Measurements from ENCODE around the gene PCSK9. TPM values are rescaled to one million over a fixed set of nuclear protein-coding genes. Genes with fewer than 3 reads are reported as not detected.

PCSK9 gene
- polyA plus RNA-seq, 3 donors, result not detected

GRCh38 chr1:55051169-55051568 lies 11.8 kb downstream of the PCSK9 start:
- Histone ChIP-seq H3K79me2 (ENCODE audit: insufficient read depth, low read length) (no peaks in the 10 kb centered on the region), H3K9ac (ENCODE audit: insufficient read depth, low read length, poor library complexity, severe bottlenecking) (no peak overlapping the region), H3K4me1 (ENCODE audit: control insufficient read depth in 1 of 2, insufficient read depth in 2 of 2, low read length in 2 of 2) (peaks cover 12 to 13% of the 10 kb centered on the region in 2 donors), H3K27ac (ENCODE audit: low read depth in 1 of 2, low read length in 2 of 2) (no peak overlapping the region), H3K9me3 (replicated peaks in 1 of 2; ENCODE audit: control insufficient read depth in 1 of 2, insufficient read depth in 1 of 2, low read length in 2 of 2) (no peaks in the 10 kb centered on the region), H3K36me3 (replicated peaks in 1 of 2; ENCODE audit: control insufficient read depth in 1 of 2, insufficient read depth in 2 of 2, low read length in 2 of 2) (no peaks in the 10 kb centered on the region), H4K20me1 (ENCODE audit: insufficient read depth, low read length) (no peaks in the 10 kb centered on the region), H2AFZ (ENCODE audit: insufficient read depth, low read depth, low read length, poor library complexity, severe bottlenecking) (no peak overlapping the region), H3K4me2 (replicated peaks; ENCODE audit: extremely low read depth, low read length, poor library complexity, severe bottlenecking) (no peak overlapping the region), H3K27me3 (ENCODE audit: control insufficient read depth in 2 of 2, insufficient read depth in 2 of 2, low read length in 2 of 2) (no peaks in the 10 kb centered on the region), H3K4me3 (replicated peaks in 1 of 3; ENCODE audit: low read depth in 2 of 3, low read length in 3 of 3) (no peak overlapping the region)
- no peak for DNase-seq
- Mint-ChIP-seq H3K36me3 (no peaks in the 10 kb centered on the region), H3K27ac (no peak overlapping the region), H3K27me3 (ENCODE audit: low read depth in 3 of 3) (peaks cover 2 to 12% (median 3%) of the 10 kb centered on the region in 3 donors), H3K9me3 (peaks cover 0 to 2% (median 0%) of the 10 kb centered on the region in 7 donors), H3K4me1 (peaks cover 13% of the 10 kb centered on the region), H3K4me3 (no peak overlapping the region)
- TF ChIP-seq CTCF (IDR thresholded peaks at IDR 0.05), result no peak
- intact Hi-C loops (cut with micrococcal nuclease), result no loop called here
- WGBS (ENCODE audit: insufficient coverage), result 98% methylated on average over 5 of the region's 5 CpGs

- no peak overlapping the region for H3K27ac ChIP-seq (ENCODE audit: low read depth in 1 of 2, low read length in 2 of 2)
- Mint-ChIP-seq H3K4me1 (peaks cover 14% of the 10 kb centered on the region), H3K27me3 (ENCODE audit: low read depth in 3 of 3) (peaks cover 2 to 12% (median 5%) of the 10 kb centered on the region in 3 donors), H3K4me3 (no peak overlapping the region), H3K27ac (no peak overlapping the region), H3K36me3 (no peaks in the 10 kb centered on the region), H3K9me3 (peaks cover 0 to 3% (median 0%) of the 10 kb centered on the region in 7 donors)
- no peak for DNase-seq
- 71% methylated on average over 5 of the region's 9 CpGs for WGBS (ENCODE audit: insufficient coverage)
- no peak for TF ChIP-seq CTCF (IDR thresholded peaks at IDR 0.05)
- H3K4me2 ChIP-seq (replicated peaks; ENCODE audit: extremely low read depth, low read length, poor library complexity, severe bottlenecking), result no peak overlapping the region
- H3K79me2 ChIP-seq (ENCODE audit: insufficient read depth, low read length), result no peaks in the 10 kb centered on the region
- intact Hi-C loops (cut with micrococcal nuclease), result no loop called here
- no peak overlapping the region for H2AFZ ChIP-seq (ENCODE audit: insufficient read depth, low read depth, low read length, poor library complexity, severe bottlenecking)
- H3K9ac ChIP-seq (ENCODE audit: insufficient read depth, low read length, poor library complexity, severe bottlenecking), result no peak overlapping the region
- peaks cover 12 to 13% of the 10 kb centered on the region in 2 donors for H3K4me1 ChIP-seq (ENCODE audit: control insufficient read depth in 1 of 2, insufficient read depth in 2 of 2, low read length in 2 of 2)
- no peak overlapping the region for H3K4me3 ChIP-seq (replicated peaks in 1 of 3; ENCODE audit: low read depth in 2 of 3, low read length in 3 of 3)
- H3K9me3 ChIP-seq (replicated peaks in 1 of 2; ENCODE audit: control insufficient read depth in 1 of 2, insufficient read depth in 1 of 2, low read length in 2 of 2), result no peaks in the 10 kb centered on the region
- H3K36me3 ChIP-seq (replicated peaks in 1 of 2; ENCODE audit: control insufficient read depth in 1 of 2, insufficient read depth in 2 of 2, low read length in 2 of 2), result no peaks in the 10 kb centered on the region
- no peaks in the 10 kb centered on the region for H4K20me1 ChIP-seq (ENCODE audit: insufficient read depth, low read length)
- H3K27me3 ChIP-seq (ENCODE audit: control insufficient read depth in 2 of 2, insufficient read depth in 2 of 2, low read length in 2 of 2), result no peaks in the 10 kb centered on the region
These were observed 12.3 kb downstream of the PCSK9 start for GRCh38 chr1:55051621-55052020.
